AG04450 (cell line): ENCODE data around the gene ZDHHC24. TPM values are rescaled to one million over a fixed set of nuclear protein-coding genes. Genes with fewer than 3 reads are reported as not detected.

Experiments used
- CTCF ChIA-PET: fragments of 300-600, 350-600 bp; formaldehyde crosslinking; extraction: SDS; loops from one replicate; lab custom pipeline; 2022; ENCODE audit warnings: antibody characterized with exemption, inconsistent platforms; lab: Charles Lee
- POLR2A ChIA-PET: fragments of 350-600 bp; formaldehyde crosslinking; extraction: SDS; loops from one replicate; lab custom pipeline; 2021; ENCODE audit warnings: antibody characterized with exemption, inconsistent platforms; lab: Yijun Ruan, JAX
- DNase-seq: peaks from one replicate; pipeline ENCODE4 v3.0.0-alpha.2; 2011; ENCODE audit warnings: low read depth, low spot score
- H3K27ac ChIP-seq: one replicate; pipeline ENCODE4 v1.5.1; 2012; ENCODE audit warnings: low read depth, low read length, control low read depth
- H3K27me3 ChIP-seq: one replicate; pipeline ENCODE4 v1.6.0; 2012; ENCODE audit warnings: low read length; ENCODE audit not compliant: control insufficient read depth, insufficient read depth
- H3K4me3 ChIP-seq: 2 replicates; pipeline ENCODE4 v1.5.1; 2011; ENCODE audit warnings: mild to moderate bottlenecking, low read depth, low read length, control low read depth
- H3K9me3 ChIP-seq: 2 replicates; pipeline ENCODE4 v1.5.1; 2012; ENCODE audit warnings: low read length; ENCODE audit not compliant: control insufficient read depth, insufficient read depth
- CTCF ChIP-seq: IDR thresholded peaks from 2 replicates; pipeline ENCODE4 v1.5.1; 2011; ENCODE audit warnings: low read depth, low read length, control low read depth, inconsistent platforms
- polyA plus RNA-seq: library from polyadenylated mRNA; depleted of rRNA; stranded (reverse); fragments of >200 nt; gene quantifications from 2 replicates; pipeline ENCODE4 v1.2.3, GENCODE V29; 2011

ZDHHC24 gene
- polyA plus RNA-seq, 1 experiment, result 6.2 TPM

- POLR2A ChIA-PET, result no interaction called here
- no peak overlapping the region for H3K27ac ChIP-seq
- CTCF ChIA-PET, result interaction anchor here (1.0 kb wide), 1 partner anchor 14 kb away, joined by 4 read pairs; no protein-coding TSS in a partner anchor
- no peaks in the 10 kb centered on the region; the same call in 1 of the 2 replicates for H3K9me3 ChIP-seq
- peaks cover 4% of the 10 kb centered on the region for H3K27me3 ChIP-seq
- no peak overlapping the region for H3K4me3 ChIP-seq
- TF ChIP-seq CTCF, result no peak
- DNase-seq, result no peak
Observed at GRCh38 chr11:66564538-66564937, 18.7 kb upstream of the ZDHHC24 start.

GRCh38 chr11:66563832-66564231 lies 18.0 kb upstream of the ZDHHC24 start:
- no peak for DNase-seq
- ChIA-PET CTCF (no interaction called here), POLR2A (interaction anchor here (0.9 kb wide), 1 partner anchor 18 kb away, joined by 3 read pairs; the partner anchor contains the start of gene ZDHHC24)
- H3K27me3 ChIP-seq, result peaks cover 7% of the 10 kb centered on the region
- TF ChIP-seq CTCF, result no peak
- no peak overlapping the region for H3K27ac ChIP-seq
- H3K4me3 ChIP-seq, result no peak overlapping the region
- peaks cover 3% of the 10 kb centered on the region; the same call in 1 of the 2 replicates for H3K9me3 ChIP-seq

GRCh38 chr11:66562907-66563583 lies 17.2 kb upstream of the ZDHHC24 start:
- DNase-seq, result no peak
- CTCF ChIA-PET, result no interaction called here
- TF ChIP-seq CTCF, result no peak
- POLR2A ChIA-PET, result interaction anchor here (0.9 kb wide), 1 partner anchor 17 kb away, joined by 3 read pairs; the partner anchor contains the start of gene ZDHHC24
- H3K27ac ChIP-seq, result no peak overlapping the region
- no peak overlapping the region for H3K4me3 ChIP-seq
- peaks cover 3% of the 10 kb centered on the region; the same call in 1 of the 2 replicates for H3K9me3 ChIP-seq
- H3K27me3 ChIP-seq, result peaks cover 14% of the 10 kb centered on the region

GRCh38 chr11:66562275-66562674 lies 16.4 kb upstream of the ZDHHC24 start:
- Histone ChIP-seq H3K27ac (no peak overlapping the region), H3K9me3 (peaks cover 3% of the 10 kb centered on the region; the same call in 1 of the 2 replicates), H3K4me3 (no peak overlapping the region), H3K27me3 (peaks cover 20% of the 10 kb centered on the region)
- no peak for DNase-seq
- TF ChIP-seq CTCF, result no peak
- POLR2A ChIA-PET, result interaction anchor here (0.5 to 1.2 kb wide), 2 partner anchors 16 to 27 kb away, joined by 3 to 4 read pairs; partner anchors contain the start of genes ACTN3 and ZDHHC24
- CTCF ChIA-PET, result no interaction called here

GRCh38 chr11:66561975-66562248 lies 16.1 kb upstream of the ZDHHC24 start:
- CTCF ChIA-PET, result no interaction called here
- TF ChIP-seq CTCF, result no peak
- Histone ChIP-seq H3K27ac (no peak overlapping the region), H3K27me3 (peaks cover 16% of the 10 kb centered on the region), H3K4me3 (no peak overlapping the region), H3K9me3 (peaks cover 3% of the 10 kb centered on the region; the same call in 1 of the 2 replicates)
- POLR2A ChIA-PET, result interaction anchor here (0.5 to 1.2 kb wide), 2 partner anchors 16 to 28 kb away, joined by 3 to 4 read pairs; partner anchors contain the start of genes ACTN3 and ZDHHC24
- no peak for DNase-seq
